Neural cell (in vitro differentiated cells): ENCODE data around the gene ADM. TPM values are rescaled to one million over a fixed set of nuclear protein-coding genes. Genes with fewer than 3 reads are reported as not detected.

Source experiments
- H2AFZ ChIP-seq: fragments of 200-600, 300-800 bp; sonication (generic), shearing (Covaris generic); 2 replicates; pipeline ENCODE4 v1.6.0; 2014; ENCODE audit warnings: low read depth, mild to moderate bottlenecking, antibody characterized with exemption, low read length, moderate library complexity
- H3F3A ChIP-seq: fragments of 200-600 bp; shearing (Covaris generic); 2 replicates; pipeline ENCODE4 v1.6.1; 2016; ENCODE audit warnings: mild to moderate bottlenecking, moderate library complexity, mixed read lengths, antibody characterized with exemption, low read length; ENCODE audit not compliant: insufficient read depth, poor library complexity, severe bottlenecking
- H3K27ac ChIP-seq: fragments of 200-600, 300-800 bp; sonication (generic), shearing (Covaris generic); 2 replicates; pipeline ENCODE4 v1.5.1; 2014; ENCODE audit warnings: mild to moderate bottlenecking, low read length, moderate library complexity
- H3K27me3 ChIP-seq: fragments of 300-800, 200-600 bp; sonication (generic), shearing (Covaris generic); 2 replicates; pipeline ENCODE4 v1.6.0; 2014; ENCODE audit warnings: mild to moderate bottlenecking, low read depth, low read length, moderate library complexity; ENCODE audit not compliant: insufficient read depth
- H3K36me3 ChIP-seq: fragments of 300-800, 200-600 bp; sonication (generic), shearing (Covaris generic); 2 replicates; pipeline ENCODE4 v1.5.1; 2014; ENCODE audit warnings: mild to moderate bottlenecking, antibody characterized with exemption, low read length, moderate library complexity; ENCODE audit not compliant: insufficient read depth
- H3K4me2 ChIP-seq: fragments of 300-800, 200-600 bp; sonication (generic), shearing (Covaris generic); 2 replicates; pipeline ENCODE4 v1.6.0; 2014; ENCODE audit warnings: mild to moderate bottlenecking, low read length
- H3K4me3 ChIP-seq: fragments of 300-800, 200-600 bp; sonication (generic), shearing (Covaris generic); 2 replicates; pipeline ENCODE4 v1.5.1; 2014; ENCODE audit warnings: mild to moderate bottlenecking, low read length, moderate library complexity
- H3K79me2 ChIP-seq: fragments of 200-600 bp; shearing (Covaris generic); replicated peaks from 2 replicates; pipeline ENCODE4 v1.6.0; 2014; ENCODE audit warnings: mild to moderate bottlenecking, low read length, moderate library complexity; ENCODE audit not compliant: insufficient read depth
- H3K9ac ChIP-seq: fragments of 300-800, 200-600 bp; sonication (generic), shearing (Covaris generic); 2 replicates; pipeline ENCODE4 v1.6.1; 2016; ENCODE audit warnings: mild to moderate bottlenecking, low read length, mixed read lengths
- H3K9me2 ChIP-seq: fragments of 200-600 bp; shearing (Covaris generic); 2 replicates; pipeline ENCODE4 v1.6.1; 2016; ENCODE audit warnings: mild to moderate bottlenecking, low read length, mixed read lengths; ENCODE audit not compliant: insufficient read depth
- H3K9me3 ChIP-seq: fragments of 200-600, 300-800 bp; sonication (generic), shearing (Covaris generic); 2 replicates; pipeline ENCODE4 v1.6.1; 2016; ENCODE audit warnings: mild to moderate bottlenecking, mixed run types, low read length, moderate library complexity, mixed read lengths
- H4K20me1 ChIP-seq: fragments of 200-600 bp; shearing (Covaris generic); 2 replicates; pipeline ENCODE4 v1.6.1; 2016; ENCODE audit warnings: mild to moderate bottlenecking, mixed run types; ENCODE audit not compliant: insufficient read depth
- CTCF ChIP-seq: fragments of 450-650 bp; IDR thresholded peaks from 2 replicates; pipeline ENCODE4 v1.5.1; 2014; ENCODE audit warnings: antibody characterized with exemption, mild to moderate bottlenecking, moderate library complexity; ENCODE audit not compliant: poor library complexity, severe bottlenecking
- EP300 ChIP-seq: fragments of 450-650 bp; conservative IDR thresholded peaks from 2 replicates; pipeline ENCODE4 v1.6.1; 2014; ENCODE audit warnings: antibody characterized with exemption, mild to moderate bottlenecking, moderate library complexity; ENCODE audit not compliant: poor library complexity, severe bottlenecking
- EZH2 ChIP-seq: fragments of 200-600, 300-800 bp; shearing (Covaris generic), sonication (generic); IDR thresholded peaks from 2 replicates; pipeline ENCODE4 v1.6.1; 2014; ENCODE audit warnings: antibody characterized with exemption, low read length, borderline replicate concordance, mild to moderate bottlenecking; ENCODE audit not compliant: insufficient read depth, poor library complexity, severe bottlenecking
- MXI1 ChIP-seq: fragments of 450-650 bp; conservative IDR thresholded peaks from 2 replicates; pipeline ENCODE4 v1.6.1; 2014; ENCODE audit warnings: antibody characterized with exemption, mild to moderate bottlenecking; ENCODE audit not compliant: poor library complexity, severe bottlenecking
- POLR2AphosphoS5 ChIP-seq: IDR thresholded peaks from 2 replicates; pipeline ENCODE4 v1.6.1; 2012
- RAD21 ChIP-seq: fragments of 450-650 bp; conservative IDR thresholded peaks from 2 replicates; pipeline ENCODE4 v1.6.1; 2014; ENCODE audit warnings: antibody characterized with exemption, mild to moderate bottlenecking, moderate library complexity
- REST ChIP-seq: IDR thresholded peaks from 2 replicates; pipeline ENCODE4 v1.6.1; 2012; ENCODE audit warnings: borderline replicate concordance
- SMC3 ChIP-seq: fragments of 450-650 bp; conservative IDR thresholded peaks from 2 replicates; pipeline ENCODE4 v1.6.1; 2014; ENCODE audit warnings: antibody characterized with exemption, mild to moderate bottlenecking, moderate library complexity; ENCODE audit not compliant: poor library complexity
- TAF1 ChIP-seq: IDR thresholded peaks from 2 replicates; pipeline ENCODE4 v1.6.1; 2012; ENCODE audit warnings: low read depth
- polyA plus RNA-seq: library from polyadenylated mRNA; depleted of rRNA; stranded (reverse); fragments of >200 nt; gene quantifications from 2 replicates; pipeline ENCODE4 v1.2.3, GENCODE V29; 2014

The ADM gene
- polyA plus RNA-seq, 1 donor from 2014 or later = 1.6 TPM

GRCh38 chr11:10257478-10257877, 47.4 kb upstream of the ADM start:
- H2AFZ ChIP-seq = no peak overlapping the region
- no peak for TF ChIP-seq RAD21
- TF ChIP-seq TAF1 = no peak
- no peak for TF ChIP-seq REST
- TF ChIP-seq MXI1 = no peak
- TF ChIP-seq EP300 = no peak
- no peak for TF ChIP-seq SMC3
- TF ChIP-seq POLR2AphosphoS5 = no peak
- no peak for TF ChIP-seq CTCF
- TF ChIP-seq EZH2 = no peak
- no peaks in the 10 kb centered on the region for H3K9me2 ChIP-seq
- H3K36me3 ChIP-seq = no peaks in the 10 kb centered on the region
- H3K4me3 ChIP-seq = no peak overlapping the region
- H3F3A ChIP-seq = no peaks in the 10 kb centered on the region
- H4K20me1 ChIP-seq = no peaks in the 10 kb centered on the region
- H3K27ac ChIP-seq = no peak overlapping the region
- no peak overlapping the region for H3K4me2 ChIP-seq
- H3K9ac ChIP-seq = no peak overlapping the region
- H3K9me3 ChIP-seq = no peaks in the 10 kb centered on the region
- H3K79me2 ChIP-seq = peaks cover 8% of the 10 kb centered on the region
- no peaks in the 10 kb centered on the region for H3K27me3 ChIP-seq

- no peak for TF ChIP-seq POLR2AphosphoS5
- TF ChIP-seq REST = no peak
- no peak for TF ChIP-seq TAF1
- no peak for TF ChIP-seq SMC3
- TF ChIP-seq EP300 = no peak
- no peak for TF ChIP-seq MXI1
- TF ChIP-seq RAD21 = no peak
- Histone ChIP-seq H3K36me3 (no peaks in the 10 kb centered on the region), H3K9ac (no peak overlapping the region), H4K20me1 (no peaks in the 10 kb centered on the region), H3K4me2 (no peak overlapping the region), H3K9me3 (no peaks in the 10 kb centered on the region), H3K4me3 (no peak overlapping the region), H3K27me3 (no peaks in the 10 kb centered on the region), H3F3A (no peaks in the 10 kb centered on the region), H3K27ac (no peak overlapping the region), H3K79me2 (no peaks in the 10 kb centered on the region), H3K9me2 (no peaks in the 10 kb centered on the region), H2AFZ (no peak overlapping the region)
These were observed 43.1 kb upstream of the ADM start for GRCh38 chr11:10261821-10262220.
